Keratinocyte (primary cell): ENCODE measurements around the gene CENPS. TPM values are rescaled to one million over a fixed set of nuclear protein-coding genes. Genes with fewer than 3 reads are reported as not detected.
A peak's percentile ranks its signal among the peaks of the same experiment; 100 is the strongest.

Source experiments
- DNase-seq: peaks from one replicate; pipeline ENCODE4 v3.0.0-alpha.2; 2011; ENCODE audit warnings: low read depth, missing footprints, low spot score
- FAIRE-seq: peaks from 2 replicates; lab custom pipeline; 2011; peaks lifted over from hg19 to GRCh38; lab: Jason Lieb, UNC
- H2AFZ ChIP-seq: 2 replicates; pipeline ENCODE4 v1.6.0; 2012; ENCODE audit warnings: low read length, control low read depth, inconsistent platforms; ENCODE audit not compliant: control insufficient read depth
- H3K27ac ChIP-seq: 2 replicates; pipeline ENCODE4 v1.5.1; 2011; ENCODE audit warnings: low read length; ENCODE audit not compliant: control insufficient read depth, insufficient read depth
- H3K27me3 ChIP-seq: 3 replicates; pipeline ENCODE4 v1.6.0; 2011; ENCODE audit warnings: low read length; ENCODE audit not compliant: control insufficient read depth, insufficient read depth; ENCODE audit errors: extremely low read depth
- H3K36me3 ChIP-seq, 2 experiments: 2 replicates in 1 of 2; 3 replicates in 1 of 2; pipeline ENCODE4 v1.5.1; 2011; ENCODE audit warnings: low read length in 2 of 2, mild to moderate bottlenecking in 1 of 2; ENCODE audit not compliant: control insufficient read depth in 2 of 2, insufficient read depth in 2 of 2; ENCODE audit errors: extremely low read depth in 1 of 2
- H3K4me1 ChIP-seq: 3 replicates; pipeline ENCODE4 v1.5.1; 2011; ENCODE audit warnings: low read length; ENCODE audit not compliant: control insufficient read depth, insufficient read depth; ENCODE audit errors: extremely low read depth
- H3K4me2 ChIP-seq: 3 replicates; pipeline ENCODE4 v1.6.0; 2011; ENCODE audit warnings: low read depth, low read length; ENCODE audit not compliant: control insufficient read depth, insufficient read depth; ENCODE audit errors: extremely low read depth
- H3K4me3 ChIP-seq, 3 experiments: fragments of 200-600 bp in 1 of 3; sonication (generic) in 1 of 3; 2 replicates in 2 of 3; 3 replicates in 1 of 3; pipeline ENCODE4 v1.5.1; 2011 to 2016; ENCODE audit warnings: low read length in 3 of 3, mild to moderate bottlenecking in 3 of 3, control low read depth in 2 of 3, inconsistent platforms in 1 of 3, low read depth in 1 of 3, mixed read lengths in 1 of 3, mixed run types in 1 of 3, moderate library complexity in 1 of 3; ENCODE audit not compliant: control insufficient read depth in 2 of 3, insufficient read depth in 2 of 3; ENCODE audit errors: extremely low read depth in 1 of 3
- H3K79me2 ChIP-seq: 2 replicates; pipeline ENCODE4 v1.6.0; 2012; ENCODE audit warnings: low read length; ENCODE audit not compliant: control insufficient read depth, insufficient read depth
- H3K9ac ChIP-seq: 3 replicates; pipeline ENCODE4 v1.6.0; 2011; ENCODE audit warnings: low read length; ENCODE audit not compliant: control insufficient read depth, insufficient read depth; ENCODE audit errors: extremely low read depth
- H3K9me1 ChIP-seq: 3 replicates; pipeline ENCODE4 v1.6.0; 2011; ENCODE audit warnings: low read length; ENCODE audit not compliant: control insufficient read depth, insufficient read depth; ENCODE audit errors: extremely low read depth
- H3K9me3 ChIP-seq: 2 replicates; pipeline ENCODE4 v1.5.1; 2012; ENCODE audit warnings: low read depth, low read length; ENCODE audit not compliant: control insufficient read depth
- H4K20me1 ChIP-seq: 3 replicates; pipeline ENCODE4 v1.6.0; 2011; ENCODE audit warnings: low read length; ENCODE audit not compliant: control insufficient read depth, insufficient read depth; ENCODE audit errors: extremely low read depth
- CTCF ChIP-seq, 3 experiments: IDR thresholded peaks in 1 of 3; conservative IDR thresholded peaks in 1 of 3; optimal IDR thresholded peaks in 1 of 3; 2 replicates in 2 of 3; 3 replicates in 1 of 3; pipeline versions ENCODE3 to v1.5.1; 2011; ENCODE audit warnings: low read length in 3 of 3, mild to moderate bottlenecking in 3 of 3, moderate library complexity in 2 of 3, control low read depth in 1 of 3, inconsistent platforms in 1 of 3; ENCODE audit not compliant: insufficient read depth in 2 of 3; ENCODE audit errors: extremely low read depth in 1 of 3
- EZH2 ChIP-seq: IDR thresholded peaks from one replicate; pipeline ENCODE4 v1.6.1; 2012; ENCODE audit warnings: inconsistent platforms, mild to moderate bottlenecking, low read length, moderate library complexity
- dilution Hi-C: fragments of 300-500 bp; cut with MboI; formaldehyde crosslinking; loops from one replicate; pipeline ENCODE4 v1.7.0; 2020; ENCODE audit warnings: low sequenced_read_pairs; ENCODE audit not compliant: extremely low pct_ligation_motif_present
- polyA plus RNA-seq, 5 experiments: library from polyadenylated mRNA; depleted of rRNA in 3 of 5; stranded (reverse) in 3 of 5; stranded (forward) in 1 of 5; unstranded in 1 of 5; fragments of >200 nt; gene quantifications; 1 replicate in 1 of 5; 2 replicates in 3 of 5; 3 replicates in 1 of 5; pipeline versions ENCODE4 v1.2.1 to v1.2.3, GENCODE V29; 2011 to 2012; ENCODE audit warnings: missing spikeins in 2 of 5, low read depth in 1 of 5, low replicate concordance in 1 of 5

Gene CENPS
- polyA plus RNA-seq, 1 donor (not counting 4 experiments of a cell fraction or from before 2014, with no cell fraction given) = 10.3 TPM

- peak within 1 kb of the TSS; percentile 91 for H3K4me2 ChIP-seq
- no peaks in the 10 kb centered on the region for H3K9me3 ChIP-seq
- peaks cover 0 to 5% of the 10 kb centered on the region in 2 experiments for H3K36me3 ChIP-seq
- TF ChIP-seq CTCF (optimal IDR thresholded peaks at IDR 0.05 in 1 of 3, IDR thresholded peaks at IDR 0.05 in 1 of 3, conservative IDR thresholded peaks at IDR 0.05 in 1 of 3; ENCODE audit: extremely low read depth in 1 of 3, insufficient read depth in 2 of 3, low read length in 3 of 3) = no peak
- no peak for TF ChIP-seq EZH2
- no peaks in the 10 kb centered on the region for H3K9me1 ChIP-seq
- FAIRE-seq (no peak), DNase-seq (peak; percentile 41)
- H3K9ac ChIP-seq = peak within 1 kb of the TSS; percentile 93
- H3K4me3 ChIP-seq = peak within 1 kb of the TSS; percentile 94 to 99 (median 98)
- H3K27me3 ChIP-seq = no peaks in the 10 kb centered on the region
- peak within 1 kb of the TSS; percentile 83 for H2AFZ ChIP-seq
- H4K20me1 ChIP-seq = no peaks in the 10 kb centered on the region
- H3K79me2 ChIP-seq = peaks cover 59% of the 10 kb centered on the region
- dilution Hi-C loops = no loop called here
- peaks cover 26% of the 10 kb centered on the region for H3K4me1 ChIP-seq
- peak within 1 kb of the TSS; percentile 91 for H3K27ac ChIP-seq
Measured at GRCh38 chr1:10474613-10475507, 44.6 kb downstream of the CENPS start, which contains the start of gene PEX14. TSS of gene PEX14 (plus strand) at chr1:10474950. CDS start at chr1:10474967, 17 bp downstream.

GRCh38 chr1:10475510-10475909 is 45.3 kb downstream of the CENPS start:
- FAIRE-seq (no peak), DNase-seq (no peak)
- Histone ChIP-seq H3K9me3 (no peaks in the 10 kb centered on the region), H3K4me2 (peak overlapping the region; percentile 91), H3K9me1 (no peaks in the 10 kb centered on the region), H3K36me3 (peaks cover 0 to 5% of the 10 kb centered on the region in 2 experiments), H4K20me1 (no peaks in the 10 kb centered on the region), H3K27me3 (no peaks in the 10 kb centered on the region), H3K4me3 (peak overlapping the region; percentile 94 to 99 (median 98)), H3K79me2 (peaks cover 63% of the 10 kb centered on the region), H3K9ac (peak overlapping the region; percentile 93), H3K4me1 (peaks cover 26% of the 10 kb centered on the region), H2AFZ (peak overlapping the region; percentile 71), H3K27ac (peak overlapping the region; percentile 91)
- TF ChIP-seq CTCF (optimal IDR thresholded peaks at IDR 0.05 in 1 of 3, IDR thresholded peaks at IDR 0.05 in 1 of 3, conservative IDR thresholded peaks at IDR 0.05 in 1 of 3; ENCODE audit: extremely low read depth in 1 of 3, insufficient read depth in 2 of 3, low read length in 3 of 3) (no peak), EZH2 (no peak)
- dilution Hi-C loops = no loop called here
